ENCODE measurements around the gene PNPLA1. TPM values are rescaled to one million over a fixed set of nuclear protein-coding genes. Genes with fewer than 3 reads are reported as not detected.

Gene PNPLA1
- polyA plus RNA-seq, 1 donor (not counting 4 experiments of a cell fraction or from before 2014, with no cell fraction given) = 0.14 TPM

GRCh38 chr6:36335465-36336207 is 65.8 kb downstream of the PNPLA1 start:
- Histone ChIP-seq H2AFZ (ENCODE audit: control insufficient read depth, low read length) (no peak overlapping the region), H3K4me2 (ENCODE audit: control insufficient read depth, extremely low read depth, insufficient read depth, low read depth, low read length) (no peak overlapping the region), H3K9me3 (ENCODE audit: control insufficient read depth, low read depth, low read length) (no peaks in the 10 kb centered on the region), H3K79me2 (ENCODE audit: control insufficient read depth, insufficient read depth, low read length) (no peaks in the 10 kb centered on the region), H3K27ac (ENCODE audit: control insufficient read depth, insufficient read depth, low read length) (no peak overlapping the region), H4K20me1 (ENCODE audit: control insufficient read depth, extremely low read depth, insufficient read depth, low read length) (no peaks in the 10 kb centered on the region), H3K4me1 (ENCODE audit: control insufficient read depth, extremely low read depth, insufficient read depth, low read length) (peaks cover 2% of the 10 kb centered on the region), H3K27me3 (ENCODE audit: control insufficient read depth, extremely low read depth, insufficient read depth, low read length) (peaks cover 41% of the 10 kb centered on the region), H3K4me3 (ENCODE audit: control insufficient read depth in 2 of 3, extremely low read depth in 1 of 3, insufficient read depth in 2 of 3, low read depth in 1 of 3, low read length in 3 of 3) (no peak overlapping the region), H3K9ac (ENCODE audit: control insufficient read depth, extremely low read depth, insufficient read depth, low read length) (no peak overlapping the region), H3K36me3 (ENCODE audit: control insufficient read depth in 2 of 2, extremely low read depth in 1 of 2, insufficient read depth in 2 of 2, low read length in 2 of 2) (no peaks in the 10 kb centered on the region), H3K9me1 (ENCODE audit: control insufficient read depth, extremely low read depth, insufficient read depth, low read length) (no peaks in the 10 kb centered on the region)
- TF ChIP-seq, protein P1, sequence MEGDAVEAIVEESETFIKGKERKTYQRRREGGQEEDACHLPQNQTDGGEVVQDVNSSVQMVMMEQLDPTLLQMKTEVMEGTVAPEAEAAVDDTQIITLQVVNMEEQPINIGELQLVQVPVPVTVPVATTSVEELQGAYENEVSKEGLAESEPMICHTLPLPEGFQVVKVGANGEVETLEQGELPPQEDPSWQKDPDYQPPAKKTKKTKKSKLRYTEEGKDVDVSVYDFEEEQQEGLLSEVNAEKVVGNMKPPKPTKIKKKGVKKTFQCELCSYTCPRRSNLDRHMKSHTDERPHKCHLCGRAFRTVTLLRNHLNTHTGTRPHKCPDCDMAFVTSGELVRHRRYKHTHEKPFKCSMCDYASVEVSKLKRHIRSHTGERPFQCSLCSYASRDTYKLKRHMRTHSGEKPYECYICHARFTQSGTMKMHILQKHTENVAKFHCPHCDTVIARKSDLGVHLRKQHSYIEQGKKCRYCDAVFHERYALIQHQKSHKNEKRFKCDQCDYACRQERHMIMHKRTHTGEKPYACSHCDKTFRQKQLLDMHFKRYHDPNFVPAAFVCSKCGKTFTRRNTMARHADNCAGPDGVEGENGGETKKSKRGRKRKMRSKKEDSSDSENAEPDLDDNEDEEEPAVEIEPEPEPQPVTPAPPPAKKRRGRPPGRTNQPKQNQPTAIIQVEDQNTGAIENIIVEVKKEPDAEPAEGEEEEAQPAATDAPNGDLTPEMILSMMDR (optimal IDR thresholded peaks at IDR 0.05 in 1 of 3, IDR thresholded peaks at IDR 0.05 in 1 of 3, conservative IDR thresholded peaks at IDR 0.05 in 1 of 3; ENCODE audit: extremely low read depth in 1 of 3, insufficient read depth in 2 of 3, low read length in 3 of 3) = no peak
- no peak for TF ChIP-seq EZH2 (IDR thresholded peaks at IDR 0.05; ENCODE audit: low read length)
- FAIRE-seq (no peak), DNase-seq (ENCODE audit: low read depth, low spot score) (no peak)
- dilution Hi-C loops (cut with MboI; ENCODE audit: extremely low pct_ligation_motif_present, low sequenced_read_pairs) = no loop called here

DNA sequence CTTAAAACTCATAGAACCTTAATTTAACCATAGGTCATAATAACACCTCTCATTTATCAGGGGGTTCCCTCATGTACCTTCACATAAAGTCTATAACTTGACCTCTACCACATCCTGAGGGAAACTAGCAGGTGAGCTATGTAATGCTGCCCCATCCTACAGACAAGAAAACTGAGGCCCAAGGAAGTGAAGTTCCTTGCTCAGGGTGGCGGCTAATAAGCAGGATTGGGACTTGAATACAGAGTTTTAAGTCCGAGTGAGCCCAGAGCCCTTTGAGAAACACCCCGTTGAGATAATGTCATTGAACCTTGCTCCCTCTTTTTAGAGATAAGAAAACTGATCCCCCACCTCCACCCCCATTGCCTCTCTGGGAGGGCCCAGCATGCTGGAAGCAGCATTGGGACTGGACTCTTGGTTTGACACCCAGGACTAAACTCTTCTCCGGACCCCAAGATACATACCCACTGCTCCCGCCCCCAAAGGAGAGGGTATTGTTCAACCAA is 66.4 kb downstream of the PNPLA1 start:
- Histone ChIP-seq H3K27me3 (ENCODE audit: control insufficient read depth, extremely low read depth, insufficient read depth, low read length) (peaks cover 43% of the 10 kb centered on the region), H3K9ac (ENCODE audit: control insufficient read depth, extremely low read depth, insufficient read depth, low read length) (no peak overlapping the region), H3K79me2 (ENCODE audit: control insufficient read depth, insufficient read depth, low read length) (no peaks in the 10 kb centered on the region)

More for the DNA sequence above, 66.4 kb downstream of the PNPLA1 start:
- TF ChIP-seq, protein P1 (optimal IDR thresholded peaks at IDR 0.05 in 1 of 3, IDR thresholded peaks at IDR 0.05 in 1 of 3, conservative IDR thresholded peaks at IDR 0.05 in 1 of 3; ENCODE audit: extremely low read depth in 1 of 3, insufficient read depth in 2 of 3, low read length in 3 of 3) = no peak
- no peak for TF ChIP-seq EZH2 (IDR thresholded peaks at IDR 0.05; ENCODE audit: low read length)
- dilution Hi-C loops (cut with MboI; ENCODE audit: extremely low pct_ligation_motif_present, low sequenced_read_pairs) = no loop called here
- no peaks in the 10 kb centered on the region for H4K20me1 ChIP-seq (ENCODE audit: control insufficient read depth, extremely low read depth, insufficient read depth, low read length)
- H2AFZ ChIP-seq (ENCODE audit: control insufficient read depth, low read length) = no peak overlapping the region
- no peaks in the 10 kb centered on the region for H3K36me3 ChIP-seq (ENCODE audit: control insufficient read depth in 2 of 2, extremely low read depth in 1 of 2, insufficient read depth in 2 of 2, low read length in 2 of 2)
- H3K4me2 ChIP-seq (ENCODE audit: control insufficient read depth, extremely low read depth, insufficient read depth, low read depth, low read length) = no peak overlapping the region
- FAIRE-seq (no peak), DNase-seq (ENCODE audit: low read depth, low spot score) (no peak)
- H3K4me1 ChIP-seq (ENCODE audit: control insufficient read depth, extremely low read depth, insufficient read depth, low read length) = peaks cover 5% of the 10 kb centered on the region
- H3K27ac ChIP-seq (ENCODE audit: control insufficient read depth, insufficient read depth, low read length) = no peak overlapping the region
- no peaks in the 10 kb centered on the region for H3K9me3 ChIP-seq (ENCODE audit: control insufficient read depth, low read depth, low read length)
- H3K9me1 ChIP-seq (ENCODE audit: control insufficient read depth, extremely low read depth, insufficient read depth, low read length) = no peaks in the 10 kb centered on the region
- H3K4me3 ChIP-seq (ENCODE audit: control insufficient read depth in 2 of 3, extremely low read depth in 1 of 3, insufficient read depth in 2 of 3, low read depth in 1 of 3, low read length in 3 of 3) = no peak overlapping the region

All from keratinocyte (primary cell).